HepG2 (cell line): ENCODE measurements around the gene ITGA7. TPM values are rescaled to one million over a fixed set of nuclear protein-coding genes. Genes with fewer than 3 reads are reported as not detected.

Experiments used
- AHDC1 ChIP-seq: sonication (generic); formaldehyde crosslinking; IDR thresholded peaks from 2 replicates; pipeline ENCODE4 v1.5.1; 2020; ENCODE audit warnings: mild to moderate bottlenecking, missing genetic modification reagents, borderline replicate concordance
- CC2D1A ChIP-seq: sonication (generic); formaldehyde crosslinking; IDR thresholded peaks from 2 replicates; pipeline ENCODE4 v1.8.1; 2023; ENCODE audit warnings: mild to moderate bottlenecking, missing genetic modification reagents
- HOXA7 ChIP-seq: sonication (generic); formaldehyde crosslinking; IDR thresholded peaks from 2 replicates; pipeline ENCODE4 v1.8.1; 2022; ENCODE audit warnings: mild to moderate bottlenecking, missing genetic modification reagents, moderate library complexity
- KIAA2018 ChIP-seq: sonication (generic); formaldehyde crosslinking; IDR thresholded peaks from 2 replicates; pipeline ENCODE4 v1.5.0; 2020; ENCODE audit warnings: mild to moderate bottlenecking, missing genetic modification reagents, borderline replicate concordance
- ZNF207 ChIP-seq: fragments of 450-650 bp; IDR thresholded peaks from 2 replicates; pipeline ENCODE4 v1.6.1; 2016; ENCODE audit warnings: antibody characterized with exemption, borderline replicate concordance
- ZNF609 ChIP-seq: sonication (generic); formaldehyde crosslinking; IDR thresholded peaks from 2 replicates; pipeline ENCODE4 v1.4.0; 2020; ENCODE audit warnings: mild to moderate bottlenecking, missing genetic modification reagents, borderline replicate concordance
- polyA plus RNA-seq, 8 experiments: library from polyadenylated mRNA; depleted of rRNA in 3 of 8; stranded (reverse) in 7 of 8; unstranded in 1 of 8; fragments of >200 nt; fragmentation: Illumina TruSeq in 4 of 8; extraction: Trizol in 4 of 8; gene quantifications; 2 replicates each; pipeline versions ENCODE4 v1.2.1 to v1.2.3, GENCODE V29; 2011 to 2016; ENCODE audit warnings: low read depth in 4 of 8, missing spikeins in 1 of 8, mixed read lengths in 1 of 8; ENCODE audit not compliant: insufficient read depth in 1 of 8
- total RNA-seq, 5 experiments: library from RNA; depleted of rRNA; stranded (reverse); fragments of >200 nt; fragmentation: Illumina TruSeq; extraction: Trizol; gene quantifications; 2 replicates each; pipeline ENCODE4 v1.2.3, GENCODE V29; 2016; ENCODE audit warnings: low read depth in 1 of 5

Gene ITGA7
- total and polyA plus RNA-seq, 2 of the 13 experiments (the other 11 are each of a cell fraction or from before 2014, with no cell fraction given), result 0.65 to 0.75 TPM

- TF ChIP-seq KIAA2018 (CRISPR knock-in tag) (0 out of 2 replicates have a peak, but pooled peaks have one; percentile 15), CC2D1A (CRISPR knock-in tag) (no peak), ZNF609 (CRISPR knock-in tag) (peak; percentile 60; the same call in 1 of the 2 replicates), HOXA7 (CRISPR knock-in tag) (no peak), AHDC1 (CRISPR knock-in tag) (no peak), ZNF207 (no peak)
Measured at GRCh38 chr12:55715833-55716581, 8.3 kb upstream of the ITGA7 start, which contains the start of gene BLOC1S1 (continued).
